SK-N-SH treated with all-trans-retinoic acid at 6 μM for 48 hours (cell line): ENCODE results near the gene ITGB3.

Experiments
- ARNTL ChIP-seq: fragments of 450-650 bp; formaldehyde crosslinking; IDR thresholded peaks from 2 replicates; pipeline ENCODE4 v1.5.0; 2020; ENCODE audit warnings: low read depth, mild to moderate bottlenecking, moderate library complexity, borderline replicate concordance
- CSDC2 ChIP-seq: fragments of 250-450 bp; sonication (Bioruptor Pico); IDR thresholded peaks from 2 replicates; pipeline ENCODE4 v1.5.0; 2020; ENCODE audit warnings: mild to moderate bottlenecking, moderate library complexity
- ISL1 ChIP-seq: fragments of 250-450 bp; sonication (Bioruptor Pico); IDR thresholded peaks from 2 replicates; pipeline ENCODE4 v2.1.2; 2022; ENCODE audit warnings: mild to moderate bottlenecking, moderate library complexity
- PATZ1 ChIP-seq: fragments of 250-450 bp; sonication (Bioruptor Pico); IDR thresholded peaks from 2 replicates; pipeline ENCODE4 v1.8.0; 2020; ENCODE audit warnings: mild to moderate bottlenecking, moderate library complexity, borderline replicate concordance
- PPARA ChIP-seq: fragments of 250-450 bp; sonication (Bioruptor Pico); IDR thresholded peaks from 2 replicates; pipeline ENCODE4 v1.5.0; 2020; ENCODE audit warnings: mild to moderate bottlenecking, borderline replicate concordance
- ZNF565 ChIP-seq: fragments of 450-650 bp; formaldehyde crosslinking; conservative IDR thresholded peaks from 2 replicates; pipeline ENCODE4 v1.5.0; 2020; ENCODE audit warnings: low read depth, mild to moderate bottlenecking, moderate library complexity

- TF ChIP-seq ARNTL (CRISPR knock-in tag) (no peak), ISL1 (CRISPR knock-in tag) (no peak), CSDC2 (CRISPR knock-in tag) (no peak), PPARA (CRISPR knock-in tag) (no peak), ZNF565 (no peak), PATZ1 (CRISPR knock-in tag) (no peak)
Observed at GRCh38 chr17:47280072-47280811, 26.6 kb downstream of the ITGB3 start.
